Smooth muscle cell (in vitro differentiated cells): Measurements from ENCODE around the gene TGM3. TPM values are rescaled to one million over a fixed set of nuclear protein-coding genes. Genes with fewer than 3 reads are reported as not detected.

Experiments
- DNase-seq: peaks from one replicate; lab custom pipeline; 2025; ENCODE audit not compliant: unreplicated experiment; lab: John Stamatoyannopoulos, UW
- H2AFZ ChIP-seq: fragments of 200-600 bp; sonication (generic); 2 replicates; pipeline ENCODE4 v1.6.0; 2016; ENCODE audit warnings: antibody characterized with exemption, low read depth, mild to moderate bottlenecking
- H3F3A ChIP-seq: fragments of 200-600 bp; sonication (generic); 2 replicates; pipeline ENCODE4 v1.6.0; 2017; ENCODE audit warnings: antibody characterized with exemption, low read depth
- H3K27ac ChIP-seq: fragments of 200-600 bp; sonication (generic); 2 replicates; pipeline ENCODE4 v1.5.1; 2016; ENCODE audit warnings: low read depth, mild to moderate bottlenecking
- H3K27me3 ChIP-seq: fragments of 200-600 bp; sonication (generic); 2 replicates; pipeline ENCODE4 v1.6.1; 2016; ENCODE audit warnings: low read depth, mild to moderate bottlenecking
- H3K36me3 ChIP-seq: fragments of 200-600 bp; sonication (generic); 2 replicates; pipeline ENCODE4 v1.5.1; 2016; ENCODE audit warnings: low read depth
- H3K4me1 ChIP-seq: fragments of 200-600 bp; sonication (generic); 2 replicates; pipeline ENCODE4 v1.5.1; 2016; ENCODE audit warnings: low read depth
- H3K4me2 ChIP-seq: fragments of 200-600 bp; sonication (generic); 2 replicates; pipeline ENCODE4 v1.6.0; 2016; ENCODE audit warnings: mild to moderate bottlenecking
- H3K4me3 ChIP-seq: fragments of 200-600 bp; sonication (generic); 2 replicates; pipeline ENCODE4 v1.5.1; 2016; ENCODE audit warnings: mild to moderate bottlenecking
- H3K79me2 ChIP-seq: fragments of 200-600 bp; sonication (generic); 2 replicates; pipeline ENCODE4 v1.6.0; 2016; ENCODE audit warnings: low read depth, mild to moderate bottlenecking
- H3K9ac ChIP-seq: fragments of 200-600 bp; sonication (generic); 2 replicates; pipeline ENCODE4 v1.6.0; 2016; ENCODE audit warnings: low read depth
- H3K9me3 ChIP-seq: fragments of 200-600 bp; sonication (generic); replicated peaks from 2 replicates; pipeline ENCODE4 v1.5.1; 2016; ENCODE audit warnings: low read depth
- H4K20me1 ChIP-seq: fragments of 200-600 bp; sonication (generic); 2 replicates; pipeline ENCODE4 v1.6.0; 2016; ENCODE audit warnings: low read depth
- CTCF ChIP-seq: fragments of 200-600 bp; sonication (generic); IDR thresholded peaks from 2 replicates; pipeline ENCODE4 v1.5.1; 2017; ENCODE audit warnings: borderline replicate concordance, mild to moderate bottlenecking, antibody characterized with exemption; ENCODE audit not compliant: insufficient read depth, poor library complexity, severe bottlenecking
- WGBS: methylation state at CpG from one replicate; pipeline ENCODE4 v1.1.7; 2016; ENCODE audit warnings: low lambda C conversion rate; 5-methylcytosine and 5-hydroxymethylcytosine counted together
- polyA plus RNA-seq: library from polyadenylated mRNA; unstranded; fragments of >200 nt; fragmentation: Nextera tagmentation; extraction: Ambion mirVana; gene quantifications from 2 replicates; pipeline ENCODE4 v1.2.1, GENCODE V29; 2016
- total RNA-seq: library from RNA; depleted of rRNA; stranded (reverse); fragments of >200 nt; gene quantifications from 2 replicates; pipeline ENCODE4 v1.2.3, GENCODE V29; 2014

TGM3 gene
- total and polyA plus RNA-seq, 2 experiments from 2014 or later: 0.43 to 0.54 TPM

- no peaks in the 10 kb centered on the region for H3K9me3 ChIP-seq
- no peaks in the 10 kb centered on the region for H3K79me2 ChIP-seq
- no peak overlapping the region for H3K4me2 ChIP-seq
- H3K4me1 ChIP-seq: no peaks in the 10 kb centered on the region
- no peaks in the 10 kb centered on the region for H4K20me1 ChIP-seq
- no peak overlapping the region for H3K9ac ChIP-seq
- no peaks in the 10 kb centered on the region for H3F3A ChIP-seq
- DNase-seq: no peak
- no peak overlapping the region for H3K4me3 ChIP-seq
- no peak overlapping the region for H2AFZ ChIP-seq
- H3K36me3 ChIP-seq: no peaks in the 10 kb centered on the region
- no peak overlapping the region for H3K27ac ChIP-seq
- 81% methylated on average over 1 of the region's 1 CpG for WGBS
- TF ChIP-seq CTCF: no peak
- no peaks in the 10 kb centered on the region for H3K27me3 ChIP-seq
These were observed 72.8 kb downstream of the TGM3 start for GRCh38 chr20:2368621-2369020.

- TF ChIP-seq CTCF: no peak
- no peak overlapping the region for H2AFZ ChIP-seq
- H3K4me2 ChIP-seq: no peak overlapping the region
- no peaks in the 10 kb centered on the region for H3K4me1 ChIP-seq
- H3K36me3 ChIP-seq: no peaks in the 10 kb centered on the region
- no peaks in the 10 kb centered on the region for H3K9me3 ChIP-seq
- H3K9ac ChIP-seq: no peak overlapping the region
- no peaks in the 10 kb centered on the region for H3F3A ChIP-seq
- H4K20me1 ChIP-seq: no peaks in the 10 kb centered on the region
- DNase-seq: no peak
- no peaks in the 10 kb centered on the region for H3K27me3 ChIP-seq
- H3K4me3 ChIP-seq: no peak overlapping the region
- H3K27ac ChIP-seq: no peak overlapping the region
- H3K79me2 ChIP-seq: no peaks in the 10 kb centered on the region
These were observed 77.3 kb downstream of the TGM3 start for GRCh38 chr20:2373098-2373497.

GRCh38 chr20:2374346-2375125 is 78.7 kb downstream of the TGM3 start:
- no peak overlapping the region for H2AFZ ChIP-seq
- no peak overlapping the region for H3K9ac ChIP-seq
- H3K36me3 ChIP-seq: no peaks in the 10 kb centered on the region
- DNase-seq: no peak
- no peaks in the 10 kb centered on the region for H4K20me1 ChIP-seq
- H3K27me3 ChIP-seq: no peaks in the 10 kb centered on the region
- H3K9me3 ChIP-seq: no peaks in the 10 kb centered on the region
- TF ChIP-seq CTCF: no peak
- H3K27ac ChIP-seq: no peak overlapping the region
- no peak overlapping the region for H3K4me3 ChIP-seq
- H3K4me1 ChIP-seq: no peaks in the 10 kb centered on the region
- H3F3A ChIP-seq: no peaks in the 10 kb centered on the region
- H3K79me2 ChIP-seq: no peaks in the 10 kb centered on the region
- no peak overlapping the region for H3K4me2 ChIP-seq
- WGBS: 89% methylated on average over 9 of the region's 9 CpGs

- Histone ChIP-seq H2AFZ (no peak overlapping the region), H3K4me3 (no peak overlapping the region), H3K4me2 (no peak overlapping the region), H3F3A (no peaks in the 10 kb centered on the region), H3K79me2 (no peaks in the 10 kb centered on the region), H3K27me3 (no peaks in the 10 kb centered on the region), H3K9ac (no peak overlapping the region), H3K9me3 (no peaks in the 10 kb centered on the region), H3K4me1 (no peaks in the 10 kb centered on the region), H3K36me3 (no peaks in the 10 kb centered on the region), H3K27ac (no peak overlapping the region), H4K20me1 (no peaks in the 10 kb centered on the region)
- no peak for DNase-seq
- 95% methylated on average over 7 of the region's 7 CpGs for WGBS
- TF ChIP-seq CTCF: no peak
These were observed 83.1 kb downstream of the TGM3 start for GRCh38 chr20:2378893-2379292.
